ENCODE results near the gene RPS14. TPM values are rescaled to one million over a fixed set of nuclear protein-coding genes. Genes with fewer than 3 reads are reported as not detected.

RPS14 gene
- 1,000 to 10,000 TPM; 4,054 to 4,225 TPM for total RNA-seq

GRCh38 chr5:150449517-150450339 lies at the start of gene RPS14:
Gene RPS14 (minus strand): TSS chr5:150449739. CDS start chr5:150447733, 2,006 bp downstream.

GRCh38 chr5:150412319-150413175 lies 37.0 kb downstream of the RPS14 start, which contains the start of gene CD74:
Gene CD74 (minus strand): TSS chr5:150412910. CDS start chr5:150412749, 161 bp downstream.

Other genes with a start within 250 kb of the RPS14 start
- not detected for gene CAMK2A, start 160.0 kb downstream of the RPS14 start, total RNA-seq
- not detected for gene ARSI, start 146.8 kb downstream of the RPS14 start, total RNA-seq
- gene TCOF1, start 92.0 kb downstream of the RPS14 start, total RNA-seq: 10 to 100 TPM; 51.1 to 56.0 TPM
- gene CD74, start 36.8 kb downstream of the RPS14 start, total RNA-seq: 100 to 1,000 TPM; 597 to 608 TPM
- gene NDST1, start 58.4 kb upstream of the RPS14 start, total RNA-seq: under 1 TPM; 0.39 to 0.93 TPM
- gene SYNPO, start 190.9 kb upstream of the RPS14 start, total RNA-seq: under 1 TPM; 0.05 to 0.25 TPM
- gene MYOZ3, start 211.5 kb upstream of the RPS14 start, total RNA-seq: under 1 TPM in 1 of 2 experiments, not detected in 1; 0.20 TPM